Epithelial cell of umbilical artery (primary cell): ENCODE results near the gene SANBR. TPM values are rescaled to one million over a fixed set of nuclear protein-coding genes. Genes with fewer than 3 reads are reported as not detected.

Experiments used
- total RNA-seq: library from RNA; depleted of rRNA; stranded (reverse); fragments of >200 nt; gene quantifications from 2 replicates; pipeline ENCODE4 v1.2.3, GENCODE V29; 2014

The SANBR gene
- 12.7 and 17.9 TPM in 2 replicates for total RNA-seq

DNA sequence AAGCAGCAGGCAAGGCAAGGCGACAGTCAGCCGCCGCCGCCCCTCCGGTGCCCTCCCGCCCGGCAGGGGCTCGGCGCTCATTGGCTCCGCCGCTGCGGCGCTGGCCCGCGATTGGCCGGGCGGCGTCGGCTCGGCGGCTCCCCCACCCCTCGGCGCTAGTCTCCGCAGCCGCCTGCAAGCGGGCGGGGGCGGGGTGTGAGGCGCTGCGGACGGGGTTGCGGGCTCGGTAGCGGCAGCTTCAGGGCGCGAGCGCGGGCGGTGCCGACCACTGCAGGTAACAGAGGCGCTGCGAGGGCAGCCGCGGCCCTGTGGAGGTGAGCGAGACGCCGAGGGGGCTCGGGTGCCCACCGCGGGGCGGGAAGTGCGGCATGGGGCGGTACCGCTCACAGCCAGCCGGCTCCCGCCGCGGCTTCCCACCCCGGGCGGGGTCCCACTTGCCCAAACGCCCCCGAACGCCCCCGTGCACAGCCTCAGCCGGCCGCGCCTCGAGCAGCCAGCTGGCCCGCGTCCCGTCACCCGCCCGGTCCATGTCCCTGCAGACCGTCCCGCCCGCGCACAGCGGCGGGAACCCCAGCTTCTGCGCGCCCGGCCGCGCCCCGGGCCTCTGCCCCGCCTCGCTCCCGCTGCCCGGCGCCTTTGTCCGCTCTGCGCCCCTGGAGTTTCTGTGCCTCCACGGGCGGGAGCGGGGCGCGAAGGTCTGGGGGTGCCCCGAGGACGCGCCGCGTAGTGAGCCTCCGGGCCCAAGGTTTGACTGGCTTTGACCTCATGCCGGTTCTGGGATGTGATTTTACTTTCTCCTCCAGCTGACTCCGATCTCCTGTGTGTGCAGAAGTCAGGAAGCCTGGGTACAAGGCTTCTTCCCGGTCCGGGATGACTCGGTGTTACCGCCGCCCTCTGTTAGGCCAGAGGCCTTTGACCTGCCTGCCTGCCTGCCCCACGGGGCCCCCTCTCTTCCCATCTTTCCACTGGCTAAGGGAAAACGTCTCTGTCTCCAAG lies at the start of gene SANBR:
Gene SANBR (plus strand): TSS at position 158 of the 996 bp plus-strand sequence. CDS start 4,480 bp downstream, outside the sequence.

GRCh38 chr2:61017556-61018317 lies 47.9 kb upstream of the SANBR start, which contains the start of the genes PEX13 and PUS10:
Gene PEX13 (plus strand): TSS chr2:61017720. CDS start chr2:61017760, 40 bp downstream.
Gene PUS10 (minus strand): TSS chr2:61018255. CDS start chr2:61011890, 6,365 bp downstream.

Other genes starting within 250 kb of the SANBR start
- gene REL, start 184.3 kb upstream of the SANBR start, total RNA-seq: 3.6 and 7.6 TPM in 2 replicates
- 32.8 and 51.8 TPM in 2 replicates for gene PEX13, start 48.2 kb upstream of the SANBR start, total RNA-seq
- gene PUS10, start 47.6 kb upstream of the SANBR start, total RNA-seq: 8.8 and 12.2 TPM in 2 replicates
- gene C2orf74, start 96.3 kb downstream of the SANBR start, total RNA-seq: 1.7 and 8.8 TPM in 2 replicates